ENCODE data around the gene SCUBE1. TPM values are rescaled to one million over a fixed set of nuclear protein-coding genes. Genes with fewer than 3 reads are reported as not detected.

The SCUBE1 gene
- total and polyA plus RNA-seq, 2 of the 8 experiments (the other 6 are each of a cell fraction or from before 2014, with no cell fraction given) = 2.3 to 4.9 TPM

DNA sequence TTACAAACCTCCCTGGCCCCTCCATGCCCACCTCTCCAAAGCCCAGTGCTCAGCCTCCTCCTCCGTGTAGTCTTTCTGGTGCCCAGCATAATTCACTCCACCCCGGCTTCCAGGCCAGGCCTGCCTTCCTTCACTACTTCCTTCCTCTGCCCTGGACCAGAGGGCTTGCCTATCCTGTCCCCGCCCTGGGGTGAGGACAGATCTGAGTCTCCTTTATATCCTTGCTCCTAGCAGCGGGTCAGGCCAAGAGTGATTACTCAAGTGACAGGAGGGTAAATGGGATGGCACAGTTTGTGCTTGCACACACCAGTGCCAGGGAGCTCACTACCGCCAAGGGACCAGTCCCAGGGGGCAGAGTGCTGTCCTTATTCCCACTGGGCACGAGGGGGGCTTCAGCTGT lies 48.0 kb downstream of the SCUBE1 start:
- H3K56ac ChIP-seq (replicated peaks; ENCODE audit: insufficient read length, low read depth, low read length) = no peak overlapping the region
- no peaks in the 10 kb centered on the region for H3K4me1 ChIP-seq (replicated peaks in 1 of 4; ENCODE audit: control insufficient read depth in 3 of 4, insufficient read depth in 4 of 4, low read length in 3 of 4)
- no peak overlapping the region for H2BK20ac ChIP-seq (ENCODE audit: low read length)
- no peak for FAIRE-seq
- no peaks in the 10 kb centered on the region for H3K79me2 ChIP-seq (ENCODE audit: control insufficient read depth in 1 of 2, insufficient read depth in 2 of 2, low read length in 2 of 2)
- H4K91ac ChIP-seq (replicated peaks; ENCODE audit: insufficient read length, low read length) = no peak overlapping the region
- no peaks in the 10 kb centered on the region for H3K79me1 ChIP-seq (ENCODE audit: low read depth, low read length)
- 78% methylated on average over 5 of the region's 6 CpGs; no CpG with 5 or more reads in 1 of the 2 experiments for WGBS, 2 experiments (ENCODE audit: extremely low coverage in 1 of 2, insufficient coverage in 1 of 2, insufficient read length in 1 of 2, insufficient replicate concordance in 2 of 2, low coverage in 1 of 2, low lambda C conversion rate in 2 of 2, missing lambda C conversion rate in 1 of 2)
- no peaks in the 10 kb centered on the region for H3K27me3 ChIP-seq (replicated peaks in 1 of 4; ENCODE audit: control insufficient read depth in 3 of 4, extremely low read depth in 1 of 4, insufficient read depth in 3 of 4, low read length in 3 of 4)
- H2BK120ac ChIP-seq (replicated peaks; ENCODE audit: low read depth, low read length) = no peak overlapping the region
- DNase-seq (ENCODE audit: low read depth in 1 of 2, low spot score in 2 of 2) = no peak
- CTCF ChIA-PET (ENCODE audit: partially characterized antibody) = interaction anchor here (0.8 to 13.2 kb wide), 8 partner anchors 8 to 446 kb away, joined by 3 to 116 read pairs (median 4); no protein-coding TSS in a partner anchor
- H2BK15ac ChIP-seq (ENCODE audit: low read length) = no peak overlapping the region
- no peak overlapping the region for H3K27ac ChIP-seq (ENCODE audit: low read depth, low read length)
- no peak overlapping the region for H4K8ac ChIP-seq (ENCODE audit: extremely low read depth, insufficient read depth, low read length)
- no peak overlapping the region for H3K4me3 ChIP-seq (ENCODE audit: extremely low read depth in 1 of 4, insufficient read depth in 2 of 4, low read depth in 3 of 4, low read length in 4 of 4)
- no peak overlapping the region for H4K5ac ChIP-seq (ENCODE audit: insufficient read length, low read depth, low read length)
- H3K14ac ChIP-seq (ENCODE audit: insufficient read length) = no peak overlapping the region
- no peaks in the 10 kb centered on the region for H3K36me3 ChIP-seq (ENCODE audit: control insufficient read depth in 2 of 4, insufficient read depth in 4 of 4, low read length in 3 of 4)
- no peak overlapping the region for H2BK12ac ChIP-seq (ENCODE audit: low read depth, low read length)
- POLR2A ChIA-PET (ENCODE audit: partially characterized antibody) = interaction anchor here (0.7 to 0.9 kb wide), 2 partner anchors 32 to 51 kb away, joined by 3 read pairs; no protein-coding TSS in a partner anchor
- H3K4ac ChIP-seq (replicated peaks; ENCODE audit: insufficient read length, low read depth, low read length) = no peak overlapping the region
- no peaks in the 10 kb centered on the region for H3K23me2 ChIP-seq (ENCODE audit: low read depth, low read length)
- no peak for TF ChIP-seq GTF2F1 (IDR thresholded peaks at IDR 0.05; ENCODE audit: borderline replicate concordance, low read depth, low read length)
- TF ChIP-seq, protein P1, sequence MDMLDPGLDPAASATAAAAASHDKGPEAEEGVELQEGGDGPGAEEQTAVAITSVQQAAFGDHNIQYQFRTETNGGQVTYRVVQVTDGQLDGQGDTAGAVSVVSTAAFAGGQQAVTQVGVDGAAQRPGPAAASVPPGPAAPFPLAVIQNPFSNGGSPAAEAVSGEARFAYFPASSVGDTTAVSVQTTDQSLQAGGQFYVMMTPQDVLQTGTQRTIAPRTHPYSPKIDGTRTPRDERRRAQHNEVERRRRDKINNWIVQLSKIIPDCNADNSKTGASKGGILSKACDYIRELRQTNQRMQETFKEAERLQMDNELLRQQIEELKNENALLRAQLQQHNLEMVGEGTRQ (IDR thresholded peaks at IDR 0.05; ENCODE audit: low read length) = no peak
- TF ChIP-seq POU5F1 (IDR thresholded peaks at IDR 0.05; ENCODE audit: low read depth, low read length) = no peak
- H3K9ac ChIP-seq (replicated peaks in 1 of 4; ENCODE audit: extremely low read depth in 1 of 4, low read depth in 3 of 4, low read length in 3 of 4) = no peak overlapping the region
- no peak overlapping the region for H2AFZ ChIP-seq (ENCODE audit: low read length)
- no peak overlapping the region for H2BK5ac ChIP-seq (ENCODE audit: low read depth, low read length)
- no peak overlapping the region for H3K23ac ChIP-seq (ENCODE audit: insufficient read length)
- H3K4me2 ChIP-seq (ENCODE audit: insufficient read depth in 1 of 2, low read depth in 2 of 2, low read length in 2 of 2) = no peak overlapping the region
- no peak overlapping the region for H2AK5ac ChIP-seq (ENCODE audit: low read depth, low read length)
- H4K20me1 ChIP-seq (replicated peaks in 1 of 2; ENCODE audit: control insufficient read depth in 1 of 2, insufficient read depth in 2 of 2, low read length in 2 of 2) = no peaks in the 10 kb centered on the region
- no peak overlapping the region for H3K18ac ChIP-seq (ENCODE audit: extremely low read depth, low read length)
- H3K9me3 ChIP-seq (ENCODE audit: insufficient read depth in 2 of 2, low read depth in 1 of 2, low read length in 1 of 2) = no peaks in the 10 kb centered on the region
